K562 (cell line): ENCODE measurements around the gene RIMS3. TPM values are rescaled to one million over a fixed set of nuclear protein-coding genes. Genes with fewer than 3 reads are reported as not detected.

Experiments
- NFIC ChIP-seq: fragments of 450-650 bp; IDR thresholded peaks from 2 replicates; pipeline ENCODE4 v1.6.1; 2017; ENCODE audit warnings: mild to moderate bottlenecking, inconsistent platforms
- SMAD1 ChIP-seq: fragments of 150-350 bp; IDR thresholded peaks from 2 replicates; pipeline ENCODE4 v1.6.1; 2014; ENCODE audit warnings: low read length, low read depth; ENCODE audit not compliant: partially characterized antibody
- SMARCE1 ChIP-seq: fragments of 450-650 bp; IDR thresholded peaks from 2 replicates; pipeline ENCODE4 v1.7.1; 2016; ENCODE audit warnings: mild to moderate bottlenecking
- SRF ChIP-seq, 2 experiments: fragments of 250-450, 450-650 bp in 1 of 2; sonication (Bioruptor Pico) in 1 of 2; sonication (generic) in 1 of 2; formaldehyde crosslinking; IDR thresholded peaks; 2 replicates each; pipeline versions ENCODE4 v1.5.0 to v1.5.1; 2020 to 2022; ENCODE audit warnings: mild to moderate bottlenecking in 1 of 2, missing genetic modification reagents in 1 of 2
- TAF7 ChIP-seq: fragments of 450-650 bp; IDR thresholded peaks from 2 replicates; pipeline ENCODE4 v1.6.1; 2016; ENCODE audit warnings: missing genetic modification characterization, missing compliant biosample characterization
- ZFX ChIP-seq: sonication (generic); formaldehyde crosslinking; IDR thresholded peaks from 2 replicates; pipeline ENCODE4 v1.8.0; 2022; ENCODE audit warnings: mild to moderate bottlenecking, missing genetic modification reagents, moderate library complexity
- ZNF3 ChIP-seq: fragments of 250-450 bp; sonication (Bioruptor Pico); IDR thresholded peaks from 2 replicates; pipeline ENCODE4 v1.5.0; 2021; ENCODE audit warnings: mild to moderate bottlenecking, moderate library complexity
- polyA plus RNA-seq, 8 experiments: library from polyadenylated mRNA; depleted of rRNA in 4 of 8; stranded (reverse) in 5 of 8; unstranded in 3 of 8; fragments of >200 nt; fragmentation: Nextera tagmentation in 2 of 8; fragmentation: Illumina TruSeq in 1 of 8; extraction: Ambion mirVana in 2 of 8; extraction: Trizol in 1 of 8; gene quantifications; 2 replicates each; pipeline versions ENCODE4 v1.2.1 to v1.2.3, GENCODE V29; 2011 to 2014; ENCODE audit warnings: inconsistent platforms in 1 of 8, missing spikeins in 1 of 8
- total RNA-seq, 7 experiments: library from RNA; depleted of rRNA in 6 of 7; stranded (reverse); fragments of >200 nt in 6 of 7; fragmentation: Illumina TruSeq in 2 of 7; extraction: Trizol in 2 of 7; gene quantifications; 2 replicates each; pipeline versions ENCODE4 v1.2.1 to v1.2.3, GENCODE V29; 2011 to 2021; ENCODE audit warnings: low replicate concordance in 1 of 7
- TF ChIP-seq, protein P1 (sequence below), 3 experiments: fragments of 200-800 bp in 1 of 3; sonication (Bioruptor generic) in 1 of 3; sonication (generic) in 1 of 3; formaldehyde crosslinking in 1 of 3; IDR thresholded peaks; 2 replicates each; pipeline versions ENCODE4 v1.6.1 to v1.8.0; 2016 to 2022; ENCODE audit warnings: mild to moderate bottlenecking in 2 of 3, missing compliant biosample characterization in 2 of 3, missing genetic modification characterization in 2 of 3, missing genetic modification reagents in 1 of 3
- TF ChIP-seq, protein P2 (sequence below), 3 experiments: IDR thresholded peaks in 2 of 3; conservative IDR thresholded peaks in 1 of 3; 2 replicates each; pipeline ENCODE4 v1.5.1; 2011 to 2012; ENCODE audit warnings: low read length in 3 of 3, mild to moderate bottlenecking in 3 of 3, control low read depth in 2 of 3, improper control_type of control experiment in 1 of 3, inconsistent platforms in 1 of 3, low read depth in 1 of 3, mixed read lengths in 1 of 3, moderate library complexity in 1 of 3; ENCODE audit not compliant: insufficient read depth in 2 of 3
- TF ChIP-seq, protein P3 (sequence below): fragments of 450-650 bp; IDR thresholded peaks from 2 replicates; pipeline ENCODE4 v1.6.1; 2016; ENCODE audit warnings: low read depth, mild to moderate bottlenecking, moderate library complexity
- TF ChIP-seq, protein P4 (sequence below): fragments of 450-650 bp; IDR thresholded peaks from 2 replicates; pipeline ENCODE4 v1.6.1; 2018; ENCODE audit not compliant: partially characterized antibody

RIMS3 gene
- total and polyA plus RNA-seq, 9 of the 15 experiments (the other 6 are each of a cell fraction or from before 2014, with no cell fraction given), result 0.06 to 1.2 (median 0.59) TPM

- TF ChIP-seq ZFX (peak; percentile 67), TAF7 (tag) (no peak), SMAD1 (peak; percentile 87), SRF (CRISPR knock-in tag; IDR thresholded peaks at IDR 0.05) (peak in 1 of 2 experiments; percentile 62; a peak in 1 of 4 replicates), ZNF3 (CRISPR knock-in tag) (no peak), NFIC (peak; percentile 99), SMARCE1 (peak; percentile 79)
- TF ChIP-seq, protein P1, sequence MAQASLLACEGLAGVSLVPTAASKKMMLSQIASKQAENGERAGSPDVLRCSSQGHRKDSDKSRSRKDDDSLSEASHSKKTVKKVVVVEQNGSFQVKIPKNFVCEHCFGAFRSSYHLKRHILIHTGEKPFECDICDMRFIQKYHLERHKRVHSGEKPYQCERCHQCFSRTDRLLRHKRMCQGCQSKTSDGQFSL (CRISPR knock-in tag; IDR thresholded peaks at IDR 0.05), result no peak
- TF ChIP-seq, protein P1 (tag; IDR thresholded peaks at IDR 0.05), result no peak
- TF ChIP-seq, protein P2, sequence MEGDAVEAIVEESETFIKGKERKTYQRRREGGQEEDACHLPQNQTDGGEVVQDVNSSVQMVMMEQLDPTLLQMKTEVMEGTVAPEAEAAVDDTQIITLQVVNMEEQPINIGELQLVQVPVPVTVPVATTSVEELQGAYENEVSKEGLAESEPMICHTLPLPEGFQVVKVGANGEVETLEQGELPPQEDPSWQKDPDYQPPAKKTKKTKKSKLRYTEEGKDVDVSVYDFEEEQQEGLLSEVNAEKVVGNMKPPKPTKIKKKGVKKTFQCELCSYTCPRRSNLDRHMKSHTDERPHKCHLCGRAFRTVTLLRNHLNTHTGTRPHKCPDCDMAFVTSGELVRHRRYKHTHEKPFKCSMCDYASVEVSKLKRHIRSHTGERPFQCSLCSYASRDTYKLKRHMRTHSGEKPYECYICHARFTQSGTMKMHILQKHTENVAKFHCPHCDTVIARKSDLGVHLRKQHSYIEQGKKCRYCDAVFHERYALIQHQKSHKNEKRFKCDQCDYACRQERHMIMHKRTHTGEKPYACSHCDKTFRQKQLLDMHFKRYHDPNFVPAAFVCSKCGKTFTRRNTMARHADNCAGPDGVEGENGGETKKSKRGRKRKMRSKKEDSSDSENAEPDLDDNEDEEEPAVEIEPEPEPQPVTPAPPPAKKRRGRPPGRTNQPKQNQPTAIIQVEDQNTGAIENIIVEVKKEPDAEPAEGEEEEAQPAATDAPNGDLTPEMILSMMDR (IDR thresholded peaks at IDR 0.05 in 2 of 3, conservative IDR thresholded peaks at IDR 0.05 in 1 of 3; ENCODE audit: insufficient read depth in 2 of 3, low read depth in 1 of 3, low read length in 3 of 3), result peak in 1 of 3 experiments; percentile 15; a peak in 1 of 6 replicates
- TF ChIP-seq, protein P3, sequence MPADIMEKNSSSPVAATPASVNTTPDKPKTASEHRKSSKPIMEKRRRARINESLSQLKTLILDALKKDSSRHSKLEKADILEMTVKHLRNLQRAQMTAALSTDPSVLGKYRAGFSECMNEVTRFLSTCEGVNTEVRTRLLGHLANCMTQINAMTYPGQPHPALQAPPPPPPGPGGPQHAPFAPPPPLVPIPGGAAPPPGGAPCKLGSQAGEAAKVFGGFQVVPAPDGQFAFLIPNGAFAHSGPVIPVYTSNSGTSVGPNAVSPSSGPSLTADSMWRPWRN, result 0 out of 2 replicates have a peak, but pooled peaks have one; percentile 12
- TF ChIP-seq, protein P4, sequence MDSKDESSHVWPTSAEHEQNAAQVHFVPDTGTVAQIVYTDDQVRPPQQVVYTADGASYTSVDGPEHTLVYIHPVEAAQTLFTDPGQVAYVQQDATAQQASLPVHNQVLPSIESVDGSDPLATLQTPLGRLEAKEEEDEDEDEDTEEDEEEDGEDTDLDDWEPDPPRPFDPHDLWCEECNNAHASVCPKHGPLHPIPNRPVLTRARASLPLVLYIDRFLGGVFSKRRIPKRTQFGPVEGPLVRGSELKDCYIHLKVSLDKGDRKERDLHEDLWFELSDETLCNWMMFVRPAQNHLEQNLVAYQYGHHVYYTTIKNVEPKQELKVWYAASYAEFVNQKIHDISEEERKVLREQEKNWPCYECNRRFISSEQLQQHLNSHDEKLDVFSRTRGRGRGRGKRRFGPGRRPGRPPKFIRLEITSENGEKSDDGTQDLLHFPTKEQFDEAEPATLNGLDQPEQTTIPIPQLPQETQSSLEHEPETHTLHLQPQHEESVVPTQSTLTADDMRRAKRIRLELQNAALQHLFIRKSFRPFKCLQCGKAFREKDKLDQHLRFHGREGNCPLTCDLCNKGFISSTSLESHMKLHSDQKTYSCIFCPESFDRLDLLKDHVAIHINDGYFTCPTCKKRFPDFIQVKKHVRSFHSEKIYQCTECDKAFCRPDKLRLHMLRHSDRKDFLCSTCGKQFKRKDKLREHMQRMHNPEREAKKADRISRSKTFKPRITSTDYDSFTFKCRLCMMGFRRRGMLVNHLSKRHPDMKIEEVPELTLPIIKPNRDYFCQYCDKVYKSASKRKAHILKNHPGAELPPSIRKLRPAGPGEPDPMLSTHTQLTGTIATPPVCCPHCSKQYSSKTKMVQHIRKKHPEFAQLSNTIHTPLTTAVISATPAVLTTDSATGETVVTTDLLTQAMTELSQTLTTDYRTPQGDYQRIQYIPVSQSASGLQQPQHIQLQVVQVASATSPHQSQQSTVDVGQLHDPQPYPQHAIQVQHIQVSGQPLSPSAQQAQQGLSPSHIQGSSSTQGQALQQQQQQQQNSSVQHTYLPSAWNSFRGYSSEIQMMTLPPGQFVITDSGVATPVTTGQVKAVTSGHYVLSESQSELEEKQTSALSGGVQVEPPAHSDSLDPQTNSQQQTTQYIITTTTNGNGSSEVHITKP, result peak; percentile 82
Measured at GRCh38 chr1:40633931-40634376, 31.5 kb downstream of the RIMS3 start (continued).
